Astrocyte (in vitro differentiated cells and primary cell): ENCODE results near the gene SCGB3A1. TPM values are rescaled to one million over a fixed set of nuclear protein-coding genes. Genes with fewer than 3 reads are reported as not detected.

Experiments used
- DNase-seq: peaks from one replicate; pipeline ENCODE4 v3.0.0-alpha.2; 2010; ENCODE audit warnings: low read depth
- FAIRE-seq: peaks from 2 replicates; lab custom pipeline; 2011; peaks lifted over from hg19 to GRCh38; lab: Jason Lieb, UNC
- H2AFZ ChIP-seq: 2 replicates; pipeline ENCODE4 v1.6.0; 2012; ENCODE audit warnings: low read depth, low read length, inconsistent platforms
- H3K27ac ChIP-seq: 2 replicates; pipeline ENCODE4 v1.5.1; 2011; ENCODE audit warnings: low read depth, low read length, inconsistent platforms
- H3K27me3 ChIP-seq: 2 replicates; pipeline ENCODE4 v1.6.0; 2011; ENCODE audit warnings: low read length, inconsistent platforms; ENCODE audit not compliant: insufficient read depth
- H3K36me3 ChIP-seq: 2 replicates; pipeline ENCODE4 v1.5.1; 2011; ENCODE audit warnings: low read length, inconsistent platforms; ENCODE audit not compliant: insufficient read depth
- H3K4me1 ChIP-seq: 2 replicates; pipeline ENCODE4 v1.5.1; 2011; ENCODE audit warnings: low read length, inconsistent platforms; ENCODE audit not compliant: insufficient read depth
- H3K4me2 ChIP-seq: 2 replicates; pipeline ENCODE4 v1.6.0; 2012; ENCODE audit warnings: low read length, inconsistent platforms
- H3K4me3 ChIP-seq: 2 replicates; pipeline ENCODE4 v1.5.1; 2011; ENCODE audit warnings: low read depth, mild to moderate bottlenecking, low read length, inconsistent platforms; ENCODE audit not compliant: insufficient read depth
- H3K79me2 ChIP-seq: 2 replicates; pipeline ENCODE4 v1.6.0; 2012; ENCODE audit warnings: mild to moderate bottlenecking, low read length, inconsistent platforms; ENCODE audit not compliant: insufficient read depth
- H3K9ac ChIP-seq: 2 replicates; pipeline ENCODE4 v1.6.0; 2012; ENCODE audit warnings: mild to moderate bottlenecking, low read length, inconsistent platforms
- H3K9me3 ChIP-seq: 2 replicates; pipeline ENCODE4 v1.5.1; 2012; ENCODE audit warnings: low read depth, mild to moderate bottlenecking, low read length, inconsistent platforms; ENCODE audit not compliant: insufficient read depth
- H4K20me1 ChIP-seq: 2 replicates; pipeline ENCODE4 v1.6.0; 2012; ENCODE audit warnings: low read length, inconsistent platforms; ENCODE audit not compliant: insufficient read depth
- H3K27ac Mint-ChIP-seq: one replicate; pipeline ENCODE4 v1.8.0; 2021; ENCODE audit warnings: mild to moderate bottlenecking, mixed read lengths; ENCODE audit not compliant: unreplicated experiment
- H3K27me3 Mint-ChIP-seq: one replicate; pipeline ENCODE4 v1.8.0; 2021; ENCODE audit warnings: low read depth, mixed read lengths; ENCODE audit not compliant: unreplicated experiment
- H3K36me3 Mint-ChIP-seq: one replicate; pipeline ENCODE4 v1.8.0; 2021; ENCODE audit warnings: low read depth, mixed read lengths; ENCODE audit not compliant: unreplicated experiment
- H3K4me1 Mint-ChIP-seq: one replicate; pipeline ENCODE4 v1.8.0; 2021; ENCODE audit warnings: low read depth, mixed read lengths; ENCODE audit not compliant: unreplicated experiment
- H3K4me3 Mint-ChIP-seq: one replicate; pipeline ENCODE4 v1.8.0; 2021; ENCODE audit warnings: mild to moderate bottlenecking, moderate library complexity, mixed read lengths; ENCODE audit not compliant: unreplicated experiment
- H3K9me3 Mint-ChIP-seq: one replicate; pipeline ENCODE4 v1.8.0; 2021; ENCODE audit warnings: mild to moderate bottlenecking, mixed read lengths; ENCODE audit not compliant: unreplicated experiment
- EZH2 ChIP-seq: IDR thresholded peaks from 2 replicates; pipeline ENCODE4 v1.6.1; 2012; ENCODE audit warnings: mild to moderate bottlenecking, low read length, inconsistent platforms; ENCODE audit not compliant: insufficient read depth
- total RNA-seq: library from RNA; stranded (reverse); gene quantifications from 2 replicates; pipeline ENCODE4 v1.2.1, GENCODE V29; 2021
- TF ChIP-seq, protein P1 (sequence below): IDR thresholded peaks from 2 replicates; pipeline ENCODE4 v1.5.1; 2011; ENCODE audit warnings: low read depth, mild to moderate bottlenecking, inconsistent platforms, low read length, moderate library complexity; ENCODE audit not compliant: insufficient read depth

Gene SCGB3A1
- total RNA-seq, 1 donor from 2014 or later, result not detected

DNA sequence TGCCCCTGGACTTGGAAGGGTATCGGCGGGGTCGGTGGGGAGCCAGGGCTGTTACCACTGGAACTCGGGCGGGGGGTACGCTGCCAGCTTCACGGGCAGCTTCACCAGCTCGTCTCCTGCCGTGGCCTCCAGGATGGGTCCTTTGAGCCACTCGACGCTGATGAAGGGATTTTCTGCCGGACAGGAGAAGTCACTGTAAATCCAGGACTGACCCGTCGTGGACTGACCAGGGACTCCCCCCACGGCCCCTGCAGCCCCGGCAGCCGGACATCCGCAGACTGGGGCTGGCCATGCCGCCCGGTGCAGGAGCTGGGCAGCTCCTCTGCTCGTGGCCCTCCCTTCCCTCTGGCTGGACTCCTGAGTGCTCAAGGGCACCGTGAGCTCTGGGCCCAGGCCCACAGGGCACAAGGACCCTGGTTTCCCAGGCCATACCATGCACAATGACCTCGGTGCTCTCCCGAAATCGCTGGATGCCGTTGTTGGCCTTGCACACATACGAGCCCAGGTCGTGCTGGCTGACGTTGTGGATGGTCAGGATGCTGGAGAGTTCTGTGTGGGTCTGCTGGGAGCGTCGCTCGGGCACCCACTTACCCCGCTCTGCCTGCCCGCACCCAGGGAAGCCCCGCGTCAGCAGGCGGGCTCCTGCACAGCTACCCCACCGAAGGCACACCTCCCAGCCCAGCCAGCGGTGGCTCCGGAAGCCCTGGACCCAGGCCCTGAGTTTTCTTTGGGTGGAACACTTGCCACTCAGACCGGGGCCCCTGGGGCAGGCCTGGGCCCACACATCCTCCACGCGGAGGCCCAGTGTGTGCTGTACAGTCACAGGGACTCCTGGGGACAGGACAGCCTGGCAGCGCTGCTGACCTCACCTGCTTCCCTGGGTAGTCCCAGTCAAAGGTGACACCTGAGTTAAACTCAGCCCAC, 37.8 kb upstream of the SCGB3A1 start:
- H3K36me3 Mint-ChIP-seq, result no peaks in the 10 kb centered on the region
- no peak for DNase-seq
- H3K4me3 Mint-ChIP-seq, result no peak overlapping the region
- no peak for FAIRE-seq
- no peaks in the 10 kb centered on the region for H3K4me1 ChIP-seq
- no peaks in the 10 kb centered on the region for H3K27me3 ChIP-seq
- no peak overlapping the region for H2AFZ ChIP-seq
- peaks cover 18% of the 10 kb centered on the region for H3K27me3 Mint-ChIP-seq
- H3K4me1 Mint-ChIP-seq, result peaks cover 3% of the 10 kb centered on the region
- no peak overlapping the region for H3K27ac ChIP-seq
- no peaks in the 10 kb centered on the region for H3K36me3 ChIP-seq
- no peak overlapping the region for H3K27ac Mint-ChIP-seq
- peaks cover 1% of the 10 kb centered on the region for H3K9me3 Mint-ChIP-seq
- H3K79me2 ChIP-seq, result no peaks in the 10 kb centered on the region
- no peak overlapping the region for H3K9ac ChIP-seq
- no peaks in the 10 kb centered on the region for H4K20me1 ChIP-seq
- TF ChIP-seq, protein P1, sequence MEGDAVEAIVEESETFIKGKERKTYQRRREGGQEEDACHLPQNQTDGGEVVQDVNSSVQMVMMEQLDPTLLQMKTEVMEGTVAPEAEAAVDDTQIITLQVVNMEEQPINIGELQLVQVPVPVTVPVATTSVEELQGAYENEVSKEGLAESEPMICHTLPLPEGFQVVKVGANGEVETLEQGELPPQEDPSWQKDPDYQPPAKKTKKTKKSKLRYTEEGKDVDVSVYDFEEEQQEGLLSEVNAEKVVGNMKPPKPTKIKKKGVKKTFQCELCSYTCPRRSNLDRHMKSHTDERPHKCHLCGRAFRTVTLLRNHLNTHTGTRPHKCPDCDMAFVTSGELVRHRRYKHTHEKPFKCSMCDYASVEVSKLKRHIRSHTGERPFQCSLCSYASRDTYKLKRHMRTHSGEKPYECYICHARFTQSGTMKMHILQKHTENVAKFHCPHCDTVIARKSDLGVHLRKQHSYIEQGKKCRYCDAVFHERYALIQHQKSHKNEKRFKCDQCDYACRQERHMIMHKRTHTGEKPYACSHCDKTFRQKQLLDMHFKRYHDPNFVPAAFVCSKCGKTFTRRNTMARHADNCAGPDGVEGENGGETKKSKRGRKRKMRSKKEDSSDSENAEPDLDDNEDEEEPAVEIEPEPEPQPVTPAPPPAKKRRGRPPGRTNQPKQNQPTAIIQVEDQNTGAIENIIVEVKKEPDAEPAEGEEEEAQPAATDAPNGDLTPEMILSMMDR, result no peak
- no peak for TF ChIP-seq EZH2
- H3K4me3 ChIP-seq, result no peak overlapping the region
- no peaks in the 10 kb centered on the region for H3K9me3 ChIP-seq
- no peak overlapping the region for H3K4me2 ChIP-seq

GRCh38 chr5:180628211-180628610, 36.9 kb upstream of the SCGB3A1 start:
- no peaks in the 10 kb centered on the region for H3K36me3 ChIP-seq
- DNase-seq, result no peak
- no peaks in the 10 kb centered on the region for H3K36me3 Mint-ChIP-seq
- no peaks in the 10 kb centered on the region for H3K79me2 ChIP-seq
- peaks cover 18% of the 10 kb centered on the region for H3K27me3 Mint-ChIP-seq
- no peak overlapping the region for H2AFZ ChIP-seq
- no peak overlapping the region for H3K27ac ChIP-seq
- no peak overlapping the region for H3K9ac ChIP-seq
- no peaks in the 10 kb centered on the region for H3K9me3 Mint-ChIP-seq
- FAIRE-seq, result no peak
- no peak for TF ChIP-seq EZH2
- TF ChIP-seq, protein P1, result no peak
- H4K20me1 ChIP-seq, result no peaks in the 10 kb centered on the region
- H3K4me3 Mint-ChIP-seq, result no peak overlapping the region
- H3K27me3 ChIP-seq, result no peaks in the 10 kb centered on the region
- H3K4me3 ChIP-seq, result no peak overlapping the region
- H3K4me1 ChIP-seq, result no peaks in the 10 kb centered on the region
- H3K4me2 ChIP-seq, result no peak overlapping the region
- no peak overlapping the region for H3K27ac Mint-ChIP-seq
- H3K9me3 ChIP-seq, result no peaks in the 10 kb centered on the region
- peaks cover 3% of the 10 kb centered on the region for H3K4me1 Mint-ChIP-seq
